ENCODE results near the gene EXOSC9.

EXOSC9 gene

GRCh38 chr4:121776610-121777401, 24.3 kb upstream of the EXOSC9 start:
- H3K79me2 ChIP-seq (ENCODE audit: insufficient read depth, low read length): no peaks in the 10 kb centered on the region
- no peaks in the 10 kb centered on the region for H3K9me3 ChIP-seq (ENCODE audit: insufficient read depth, low read depth, low read length)
- H2AFZ ChIP-seq (ENCODE audit: low read length): no peak overlapping the region
- TF ChIP-seq EZH2phosphoT487 (IDR thresholded peaks at IDR 0.05; ENCODE audit: borderline replicate concordance) (no peak), CTCF (conservative IDR thresholded peaks at IDR 0.05; ENCODE audit: low read length) (no peak)
- H3K36me3 ChIP-seq (ENCODE audit: insufficient read depth, low read length): no peaks in the 10 kb centered on the region
- H3K4me3 ChIP-seq (ENCODE audit: low read length, poor library complexity, severe bottlenecking): no peak overlapping the region
- no peaks in the 10 kb centered on the region for H3K27me3 ChIP-seq (ENCODE audit: insufficient read depth, low read length, poor library complexity, severe bottlenecking)
- no peak overlapping the region for H3K4me2 ChIP-seq (ENCODE audit: low read depth, low read length, poor library complexity, severe bottlenecking)
- H3K9ac ChIP-seq (ENCODE audit: low read depth, low read length, poor library complexity, severe bottlenecking): no peak overlapping the region
- H4K20me1 ChIP-seq (ENCODE audit: insufficient read depth, low read length, poor library complexity, severe bottlenecking): no peaks in the 10 kb centered on the region
- H3K9me2 ChIP-seq (replicated peaks; ENCODE audit: low read depth, low read length): no peaks in the 10 kb centered on the region
- no peaks in the 10 kb centered on the region for H3K4me1 ChIP-seq (ENCODE audit: insufficient read depth, low read length, poor library complexity, severe bottlenecking)
- H3F3A ChIP-seq (ENCODE audit: low read depth): no peaks in the 10 kb centered on the region

- Histone ChIP-seq H3K9me2 (replicated peaks; ENCODE audit: low read depth, low read length) (no peaks in the 10 kb centered on the region), H2AFZ (ENCODE audit: low read length) (no peak overlapping the region), H3K79me2 (ENCODE audit: insufficient read depth, low read length) (no peaks in the 10 kb centered on the region), H3K4me1 (ENCODE audit: insufficient read depth, low read length, poor library complexity, severe bottlenecking) (no peaks in the 10 kb centered on the region), H3K4me2 (ENCODE audit: low read depth, low read length, poor library complexity, severe bottlenecking) (no peak overlapping the region), H3K36me3 (ENCODE audit: insufficient read depth, low read length) (no peaks in the 10 kb centered on the region), H4K20me1 (ENCODE audit: insufficient read depth, low read length, poor library complexity, severe bottlenecking) (no peaks in the 10 kb centered on the region), H3K4me3 (ENCODE audit: low read length, poor library complexity, severe bottlenecking) (no peak overlapping the region), H3K27me3 (ENCODE audit: insufficient read depth, low read length, poor library complexity, severe bottlenecking) (no peaks in the 10 kb centered on the region), H3K9me3 (ENCODE audit: insufficient read depth, low read depth, low read length) (no peaks in the 10 kb centered on the region), H3F3A (ENCODE audit: low read depth) (no peaks in the 10 kb centered on the region), H3K9ac (ENCODE audit: low read depth, low read length, poor library complexity, severe bottlenecking) (no peak overlapping the region)
- TF ChIP-seq EZH2phosphoT487 (IDR thresholded peaks at IDR 0.05; ENCODE audit: borderline replicate concordance): no peak
- no peak for TF ChIP-seq CTCF (conservative IDR thresholded peaks at IDR 0.05; ENCODE audit: low read length)
Measured at GRCh38 chr4:121777625-121778024, 23.5 kb upstream of the EXOSC9 start.

- H3K4me1 ChIP-seq (ENCODE audit: insufficient read depth, low read length, poor library complexity, severe bottlenecking): no peaks in the 10 kb centered on the region
- no peak overlapping the region for H3K4me2 ChIP-seq (ENCODE audit: low read depth, low read length, poor library complexity, severe bottlenecking)
- H3K27me3 ChIP-seq (ENCODE audit: insufficient read depth, low read length, poor library complexity, severe bottlenecking): no peaks in the 10 kb centered on the region
- H2AFZ ChIP-seq (ENCODE audit: low read length): no peak overlapping the region
- no peak overlapping the region for H3K9ac ChIP-seq (ENCODE audit: low read depth, low read length, poor library complexity, severe bottlenecking)
- no peaks in the 10 kb centered on the region for H4K20me1 ChIP-seq (ENCODE audit: insufficient read depth, low read length, poor library complexity, severe bottlenecking)
- no peaks in the 10 kb centered on the region for H3K36me3 ChIP-seq (ENCODE audit: insufficient read depth, low read length)
- no peaks in the 10 kb centered on the region for H3K9me3 ChIP-seq (ENCODE audit: insufficient read depth, low read depth, low read length)
- no peak for TF ChIP-seq EZH2phosphoT487 (IDR thresholded peaks at IDR 0.05; ENCODE audit: borderline replicate concordance)
- TF ChIP-seq CTCF (conservative IDR thresholded peaks at IDR 0.05; ENCODE audit: low read length): no peak
- no peaks in the 10 kb centered on the region for H3F3A ChIP-seq (ENCODE audit: low read depth)
- no peak overlapping the region for H3K4me3 ChIP-seq (ENCODE audit: low read length, poor library complexity, severe bottlenecking)
- H3K79me2 ChIP-seq (ENCODE audit: insufficient read depth, low read length): no peaks in the 10 kb centered on the region
- no peaks in the 10 kb centered on the region for H3K9me2 ChIP-seq (replicated peaks; ENCODE audit: low read depth, low read length)
Measured at GRCh38 chr4:121778991-121779628, 22.0 kb upstream of the EXOSC9 start.
